HG03103 (cell line): ENCODE results near the gene AGPAT4.
"Not testable (repeated sequence)": the region's sequence is repeated elsewhere in the genome, so short reads cannot be mapped to it uniquely, and the experiment has no call there.

ENCODE experiments used
- ATAC-seq: cut with Tn5 transposase; IDR thresholded peaks from one replicate; pipeline ENCODE4 v1.9.1; 2021; ENCODE audit warnings: low read depth; ENCODE audit not compliant: unreplicated experiment

Gene AGPAT4

GRCh38 chr6:161128230-161128629, 145.6 kb downstream of the AGPAT4 start:
- ATAC-seq: no peak

GRCh38 chr6:161127071-161127740, 146.7 kb downstream of the AGPAT4 start:
- ATAC-seq: no peak

- no peak for ATAC-seq
Observed at GRCh38 chr6:161125591-161125990, 148.3 kb downstream of the AGPAT4 start.

GRCh38 chr6:161123319-161123718, 150.5 kb downstream of the AGPAT4 start:
- not testable (repeated sequence) for ATAC-seq

GRCh38 chr6:161117942-161118341, 155.9 kb downstream of the AGPAT4 start:
- ATAC-seq: no peak

- ATAC-seq: no peak
Observed at GRCh38 chr6:161117308-161117707, 156.6 kb downstream of the AGPAT4 start.

GRCh38 chr6:161116554-161116953, 157.3 kb downstream of the AGPAT4 start:
- ATAC-seq: no peak

GRCh38 chr6:161115468-161115867, 158.4 kb downstream of the AGPAT4 start:
- ATAC-seq: no peak

GRCh38 chr6:161111261-161111660, 162.6 kb downstream of the AGPAT4 start:
- no peak for ATAC-seq

GRCh38 chr6:161110028-161110779, 163.7 kb downstream of the AGPAT4 start:
- no peak for ATAC-seq

GRCh38 chr6:161109366-161109765, 164.5 kb downstream of the AGPAT4 start:
- no peak for ATAC-seq

- ATAC-seq: no peak
Observed at GRCh38 chr6:161108916-161109315, 164.9 kb downstream of the AGPAT4 start.

GRCh38 chr6:161107779-161108730, 165.8 kb downstream of the AGPAT4 start:
- no peak for ATAC-seq

- no peak for ATAC-seq
Observed at GRCh38 chr6:161105408-161105807, 168.5 kb downstream of the AGPAT4 start.

- ATAC-seq: no peak
Observed at GRCh38 chr6:161104966-161105365, 168.9 kb downstream of the AGPAT4 start.

GRCh38 chr6:161103475-161103874, 170.4 kb downstream of the AGPAT4 start:
- no peak for ATAC-seq

GRCh38 chr6:161101517-161101916, 172.3 kb downstream of the AGPAT4 start:
- no peak for ATAC-seq

GRCh38 chr6:161100072-161100471, 173.8 kb downstream of the AGPAT4 start:
- ATAC-seq: no peak

GRCh38 chr6:161095916-161096315, 177.9 kb downstream of the AGPAT4 start:
- ATAC-seq: no peak

GRCh38 chr6:161094955-161095354, 178.9 kb downstream of the AGPAT4 start:
- no peak for ATAC-seq
